Activated CD4-positive, alpha-beta memory T cell treated with anti-CD3 and anti-CD28 coated beads, Interleukin-2, amount 10 ng/mL, durations not matched to agents 7 days and 5 days (primary cell): ENCODE data around the gene YIPF4. TPM values are rescaled to one million over a fixed set of nuclear protein-coding genes. Genes with fewer than 3 reads are reported as not detected.
A peak's percentile ranks its signal among the peaks of the same experiment; 100 is the strongest.
"Not testable (repeated sequence)": the region's sequence is repeated elsewhere in the genome, so short reads cannot be mapped to it uniquely, and the experiment has no call there.

ENCODE experiments used
- CTCF ChIA-PET: fragments of 350-600 bp; sonication (Branson Sonifier 250); formaldehyde crosslinking; loops from one replicate; lab custom pipeline; 2021; ENCODE audit warnings: antibody characterized with exemption, inconsistent platforms; lab: Charles Lee
- POLR2A ChIA-PET: fragments of 350-600 bp; sonication (Branson Sonifier 250); formaldehyde crosslinking; loops from one replicate; lab custom pipeline; 2021; ENCODE audit warnings: antibody characterized with exemption; lab: Charles Lee
- DNase-seq: peaks from one replicate; pipeline ENCODE4 v3.0.0-alpha.2; 2020
- H3K27ac Mint-ChIP-seq: one replicate; pipeline ENCODE4 v1.8.0; 2021; ENCODE audit warnings: mild to moderate bottlenecking, mixed read lengths
- H3K27me3 Mint-ChIP-seq: one replicate; pipeline ENCODE4 v1.8.0; 2021; ENCODE audit warnings: mixed read lengths
- H3K36me3 Mint-ChIP-seq: one replicate; pipeline ENCODE4 v1.8.0; 2021; ENCODE audit warnings: low read depth, mixed read lengths
- H3K4me1 Mint-ChIP-seq: one replicate; pipeline ENCODE4 v1.8.0; 2021; ENCODE audit warnings: mixed read lengths
- H3K4me3 Mint-ChIP-seq: one replicate; pipeline ENCODE4 v1.8.0; 2021; ENCODE audit warnings: mild to moderate bottlenecking, mixed read lengths
- H3K9me3 Mint-ChIP-seq: one replicate; pipeline ENCODE4 v1.8.0; 2021; ENCODE audit warnings: mixed read lengths
- total RNA-seq, 2 experiments: library from RNA; stranded (reverse); gene quantifications; one replicate each; pipeline ENCODE4 v1.2.3, GENCODE V29; 2021

The YIPF4 gene
- total RNA-seq, 2 experiments from 2014 or later: 40.3 to 48.9 TPM

- peaks cover 9% of the 10 kb centered on the region for H3K4me1 Mint-ChIP-seq
- no peak for DNase-seq
- no peak overlapping the region for H3K27ac Mint-ChIP-seq
- CTCF ChIA-PET: interaction anchor here (0.7 kb wide), 1 partner anchor 186 kb away, joined by 5 read pairs; no protein-coding TSS in a partner anchor
- no peak overlapping the region for H3K4me3 Mint-ChIP-seq
- POLR2A ChIA-PET: no interaction called here
- H3K9me3 Mint-ChIP-seq: no peaks in the 10 kb centered on the region
- H3K27me3 Mint-ChIP-seq: no peaks in the 10 kb centered on the region
- H3K36me3 Mint-ChIP-seq: no peaks in the 10 kb centered on the region
These were observed 17.3 kb upstream of the YIPF4 start for GRCh38 chr2:32260376-32260775.

DNA sequence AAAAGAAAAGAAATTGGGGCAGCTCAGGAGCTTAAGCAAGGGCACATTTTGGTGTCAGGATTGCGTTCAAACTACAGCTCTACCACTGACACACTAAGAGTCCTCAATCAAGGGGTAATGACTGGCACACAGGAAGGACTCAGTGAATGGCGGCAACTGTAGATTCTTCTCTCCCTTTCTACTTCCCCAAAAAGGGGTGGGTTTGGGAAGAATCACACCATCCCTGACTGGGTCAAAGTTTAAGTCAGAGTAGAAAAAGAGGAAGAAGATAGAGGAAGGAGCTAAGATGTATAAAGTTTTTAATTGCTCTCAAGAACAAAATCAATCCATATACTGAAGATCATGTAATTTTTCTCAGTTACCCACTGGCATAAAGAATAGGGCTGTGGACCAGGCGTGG lies 15.6 kb upstream of the YIPF4 start:
- H3K4me1 Mint-ChIP-seq: peaks cover 10% of the 10 kb centered on the region
- no peaks in the 10 kb centered on the region for H3K9me3 Mint-ChIP-seq
- H3K27me3 Mint-ChIP-seq: no peaks in the 10 kb centered on the region
- H3K4me3 Mint-ChIP-seq: no peak overlapping the region
- ChIA-PET CTCF (no interaction called here), POLR2A (interaction anchor here (0.6 kb wide), 1 partner anchor 50 kb away, joined by 3 read pairs; no protein-coding TSS in a partner anchor)
- DNase-seq: no peak
- H3K27ac Mint-ChIP-seq: no peak overlapping the region
- H3K36me3 Mint-ChIP-seq: no peaks in the 10 kb centered on the region

GRCh38 chr2:32264422-32265105 lies 13.1 kb upstream of the YIPF4 start, which contains the start of gene NLRC4:
Gene NLRC4 (minus strand): TSS chr2:32264886. CDS start chr2:32256775, 8,111 bp downstream.
- ChIA-PET POLR2A (interaction anchor here (1.5 kb wide), 1 partner anchor 14 kb away, joined by 5 read pairs; the partner anchor contains the start of gene YIPF4), CTCF (no interaction called here)
- H3K27me3 Mint-ChIP-seq: no peaks in the 10 kb centered on the region
- peaks cover 8% of the 10 kb centered on the region for H3K4me1 Mint-ChIP-seq
- no peak for DNase-seq
- no peaks in the 10 kb centered on the region for H3K9me3 Mint-ChIP-seq
- H3K36me3 Mint-ChIP-seq: no peaks in the 10 kb centered on the region
- peak within 1 kb of the TSS; percentile 39 for H3K4me3 Mint-ChIP-seq
- peak within 1 kb of the TSS; percentile 70 for H3K27ac Mint-ChIP-seq

DNA sequence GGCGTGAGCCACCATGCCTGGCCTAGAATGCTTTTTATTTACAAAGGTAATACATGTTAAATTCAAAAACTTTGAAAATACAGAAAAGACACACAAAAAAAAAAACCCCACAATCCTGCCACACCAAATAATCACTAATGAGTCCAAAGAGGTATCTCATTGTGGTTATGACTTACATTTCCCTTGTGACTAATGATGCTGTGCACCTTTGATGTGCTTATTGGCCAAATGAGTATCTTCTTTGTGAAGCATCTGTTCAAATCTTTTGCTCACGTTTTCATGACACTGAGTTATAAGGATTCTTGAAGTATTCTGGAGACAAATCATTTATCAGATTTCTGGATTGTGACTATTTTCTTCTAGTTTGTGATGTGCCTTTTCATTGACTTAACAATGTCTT lies 6.6 kb upstream of the YIPF4 start:
- no peak for DNase-seq
- H3K27ac Mint-ChIP-seq: no peak overlapping the region
- H3K27me3 Mint-ChIP-seq: peaks cover 5% of the 10 kb centered on the region
- H3K9me3 Mint-ChIP-seq: no peaks in the 10 kb centered on the region
- H3K36me3 Mint-ChIP-seq: no peaks in the 10 kb centered on the region
- no peaks in the 10 kb centered on the region for H3K4me1 Mint-ChIP-seq
- CTCF ChIA-PET: no interaction called here
- H3K4me3 Mint-ChIP-seq: no peak overlapping the region
- POLR2A ChIA-PET: interaction anchor here (0.7 kb wide), 1 partner anchor 172 kb away, joined by 3 read pairs; no protein-coding TSS in a partner anchor

DNA sequence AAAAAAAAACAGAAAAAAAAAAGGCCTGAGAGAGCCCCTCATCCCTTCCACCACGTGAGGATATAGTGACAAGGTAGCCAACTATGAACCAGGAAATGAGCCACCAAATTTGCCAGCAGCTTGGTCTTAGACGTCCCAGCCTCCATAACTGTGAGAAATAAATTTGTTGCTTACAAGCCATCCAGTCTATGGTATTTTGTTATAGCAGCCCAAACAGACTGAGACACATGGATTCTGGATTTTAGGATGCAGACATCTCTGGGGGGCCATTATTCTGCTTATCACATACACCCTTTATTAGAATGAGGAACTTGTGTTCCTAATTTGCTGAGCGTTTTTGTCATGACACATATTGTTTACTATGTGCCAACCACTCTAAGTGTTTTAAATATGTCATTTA lies 5.4 kb upstream of the YIPF4 start:
- Mint-ChIP-seq H3K4me3 (no peak overlapping the region), H3K27me3 (peaks cover 5% of the 10 kb centered on the region), H3K36me3 (no peaks in the 10 kb centered on the region), H3K27ac (no peak overlapping the region), H3K4me1 (peaks cover 7% of the 10 kb centered on the region), H3K9me3 (no peaks in the 10 kb centered on the region)
- ChIA-PET CTCF (interaction anchor here (0.6 kb wide), 1 partner anchor 433 kb away, joined by 4 read pairs; no protein-coding TSS in a partner anchor), POLR2A (no interaction called here)
- DNase-seq: no peak

DNA sequence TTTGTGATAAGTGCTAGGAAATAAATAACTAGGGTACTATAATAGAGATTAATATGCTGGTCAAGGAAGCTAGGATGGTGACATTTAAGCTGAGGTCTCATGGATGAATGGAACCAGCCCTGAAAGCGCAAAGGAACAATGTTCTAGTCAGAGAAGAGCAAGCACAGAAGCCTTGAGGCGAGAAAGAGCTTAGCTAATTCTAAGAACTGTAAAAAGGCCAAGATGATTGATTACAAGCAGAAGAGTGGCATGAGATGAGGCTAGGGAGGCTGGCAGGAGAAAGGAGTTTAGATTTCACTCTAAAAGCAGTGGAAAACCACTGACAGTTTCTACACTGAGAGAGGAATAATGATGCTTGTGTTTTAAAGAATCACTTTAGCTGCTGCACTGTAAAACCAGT lies 3.4 kb upstream of the YIPF4 start:
- ChIA-PET CTCF (no interaction called here), POLR2A (no interaction called here)
- no peak overlapping the region for H3K4me3 Mint-ChIP-seq
- DNase-seq: no peak
- H3K9me3 Mint-ChIP-seq: no peaks in the 10 kb centered on the region
- peaks cover 5% of the 10 kb centered on the region for H3K27me3 Mint-ChIP-seq
- H3K36me3 Mint-ChIP-seq: peaks cover 2% of the 10 kb centered on the region
- H3K27ac Mint-ChIP-seq: no peak overlapping the region
- peaks cover 16% of the 10 kb centered on the region for H3K4me1 Mint-ChIP-seq

DNA sequence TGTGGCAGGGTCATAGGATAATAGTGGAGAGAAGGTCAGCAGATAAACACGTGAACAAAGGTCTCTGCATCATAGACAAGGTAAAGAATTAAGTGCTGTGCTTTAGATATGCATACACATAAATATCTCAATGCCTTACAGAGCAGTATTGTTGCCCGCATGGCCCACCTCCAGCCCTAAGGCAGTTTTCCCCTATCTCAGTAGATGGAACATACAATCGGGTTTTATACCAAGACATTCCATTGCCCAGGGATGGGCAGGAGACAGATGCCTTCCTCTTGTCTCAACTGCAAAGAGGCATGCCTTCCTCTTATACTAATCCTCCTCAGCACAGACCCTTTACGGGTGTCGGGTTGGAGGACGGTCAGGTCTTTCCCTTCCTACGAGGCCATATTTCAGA lies 1.9 kb upstream of the YIPF4 start:
- H3K27ac Mint-ChIP-seq, H3K27me3 Mint-ChIP-seq, DNase-seq, H3K4me3 Mint-ChIP-seq, H3K9me3 Mint-ChIP-seq, CTCF ChIA-PET, H3K36me3 Mint-ChIP-seq, POLR2A ChIA-PET: not testable (repeated sequence)
- peaks cover 19% of the 10 kb centered on the region for H3K4me1 Mint-ChIP-seq

GRCh38 chr2:32277363-32277673 lies 386 bp upstream of the YIPF4 start:
- POLR2A ChIA-PET: interaction anchor here (0.7 to 2.5 kb wide), 6 partner anchors 11 to 266 kb away, joined by 3 to 5 read pairs (median 3); partner anchors contain the start of genes BIRC6 and NLRC4
- Mint-ChIP-seq H3K9me3 (no peaks in the 10 kb centered on the region), H3K27me3 (peaks cover 5% of the 10 kb centered on the region), H3K27ac (peak overlapping the region; percentile 88), H3K4me3 (peak overlapping the region; percentile 81), H3K36me3 (peaks cover 13% of the 10 kb centered on the region), H3K4me1 (peaks cover 22% of the 10 kb centered on the region)
- CTCF ChIA-PET: interaction anchor here (0.5 kb wide), 1 partner anchor 104 kb away, joined by 6 read pairs; no protein-coding TSS in a partner anchor
- DNase-seq: no peak

- H3K36me3 Mint-ChIP-seq: peaks cover 19% of the 10 kb centered on the region
- H3K4me1 Mint-ChIP-seq: peaks cover 26% of the 10 kb centered on the region
- peak overlapping the region; percentile 88 for H3K27ac Mint-ChIP-seq
- ChIA-PET CTCF (no interaction called here), POLR2A (interaction anchor here (0.8 to 2.5 kb wide), 7 partner anchors 9 to 267 kb away, joined by 3 to 8 read pairs (median 3); partner anchors contain the start of genes NLRC4 and SLC30A6)
- no peak for DNase-seq
- H3K27me3 Mint-ChIP-seq: peaks cover 5% of the 10 kb centered on the region
- H3K4me3 Mint-ChIP-seq: peak overlapping the region; percentile 81
- no peaks in the 10 kb centered on the region for H3K9me3 Mint-ChIP-seq
These were observed 762 bp downstream of the YIPF4 start for GRCh38 chr2:32278478-32278853.

GRCh38 chr2:32284321-32284720 lies 6.6 kb downstream of the YIPF4 start:
- H3K9me3 Mint-ChIP-seq: no peaks in the 10 kb centered on the region
- no peak overlapping the region for H3K4me3 Mint-ChIP-seq
- CTCF ChIA-PET: no interaction called here
- H3K27ac Mint-ChIP-seq: no peak overlapping the region
- POLR2A ChIA-PET: interaction anchor here (0.7 kb wide), 1 partner anchor 78 kb away, joined by 3 read pairs; no protein-coding TSS in a partner anchor
- DNase-seq: no peak
- peaks cover 39% of the 10 kb centered on the region for H3K36me3 Mint-ChIP-seq
- H3K4me1 Mint-ChIP-seq: peaks cover 27% of the 10 kb centered on the region
- H3K27me3 Mint-ChIP-seq: no peaks in the 10 kb centered on the region

- H3K27ac Mint-ChIP-seq: no peak overlapping the region
- CTCF ChIA-PET: no interaction called here
- no peak for DNase-seq
These were observed 11.7 kb downstream of the YIPF4 start for GRCh38 chr2:32289165-32289999.

GRCh38 chr2:32290000-32290339 lies 12.3 kb downstream of the YIPF4 start:
- Mint-ChIP-seq H3K27me3 (no peaks in the 10 kb centered on the region), H3K4me1 (peaks cover 11% of the 10 kb centered on the region), H3K36me3 (peaks cover 27% of the 10 kb centered on the region), H3K27ac (no peak overlapping the region), H3K4me3 (no peak overlapping the region), H3K9me3 (no peaks in the 10 kb centered on the region)
- CTCF ChIA-PET: no interaction called here
- DNase-seq: no peak
- POLR2A ChIA-PET: interaction anchor here (1.6 kb wide), 1 partner anchor 10 kb away, joined by 6 read pairs; no protein-coding TSS in a partner anchor

More at GRCh38 chr2:32289165-32289999, 11.7 kb downstream of the YIPF4 start:
- no peaks in the 10 kb centered on the region for H3K27me3 Mint-ChIP-seq
- POLR2A ChIA-PET: interaction anchor here (0.6 to 1.6 kb wide), 3 partner anchors 9 to 123 kb away, joined by 3 to 6 read pairs (median 3); partner anchors contain the start of gene SLC30A6
- H3K9me3 Mint-ChIP-seq: no peaks in the 10 kb centered on the region
- H3K4me3 Mint-ChIP-seq: no peak overlapping the region
- peaks cover 17% of the 10 kb centered on the region for H3K4me1 Mint-ChIP-seq
- peaks cover 30% of the 10 kb centered on the region for H3K36me3 Mint-ChIP-seq

- DNase-seq: no peak
- no peaks in the 10 kb centered on the region for H3K9me3 Mint-ChIP-seq
- no peaks in the 10 kb centered on the region for H3K27me3 Mint-ChIP-seq
- POLR2A ChIA-PET: no interaction called here
- H3K36me3 Mint-ChIP-seq: peaks cover 30% of the 10 kb centered on the region
- H3K4me3 Mint-ChIP-seq: no peak overlapping the region
- H3K4me1 Mint-ChIP-seq: peaks cover 11% of the 10 kb centered on the region
- no peak overlapping the region for H3K27ac Mint-ChIP-seq
- CTCF ChIA-PET: no interaction called here
These were observed 14.0 kb downstream of the YIPF4 start for GRCh38 chr2:32291746-32292145.
